Endothelial cell of umbilical vein (primary cell): Measurements from ENCODE around the gene CAMK2N2.

Experiments
- EZH2 ChIP-seq: IDR thresholded peaks from 2 replicates; pipeline ENCODE4 v1.6.1; 2012; ENCODE audit warnings: borderline replicate concordance, low read depth, mild to moderate bottlenecking, moderate library complexity, low read length, inconsistent platforms; ENCODE audit not compliant: severe bottlenecking
- FOS ChIP-seq: IDR thresholded peaks from 2 replicates; pipeline ENCODE4 v1.6.1; 2011; ENCODE audit warnings: mild to moderate bottlenecking, low read length, moderate library complexity, borderline replicate concordance; ENCODE audit not compliant: insufficient read depth
- MYC ChIP-seq: IDR thresholded peaks from one replicate; pipeline ENCODE4 v1.6.1; 2011; ENCODE audit warnings: mild to moderate bottlenecking, low read depth, low read length
- POLR2A ChIP-seq: IDR thresholded peaks from 2 replicates; pipeline ENCODE4 v1.6.1; 2012; ENCODE audit warnings: low read depth, mild to moderate bottlenecking, control low read depth, low read length
- POLR2AphosphoS5 ChIP-seq: IDR thresholded peaks from 2 replicates; pipeline ENCODE4 v1.6.1; 2012; ENCODE audit warnings: low read depth, mild to moderate bottlenecking, control low read depth, low read length, moderate library complexity; ENCODE audit not compliant: insufficient read depth
- TF ChIP-seq, protein P1 (sequence below), 2 donors: IDR thresholded peaks; 1 replicate in 1 of 2; 2 replicates in 1 of 2; pipeline ENCODE4 v1.5.1; 2011; ENCODE audit warnings: low read length in 2 of 2, mild to moderate bottlenecking in 2 of 2, moderate library complexity in 2 of 2, control low read depth in 1 of 2, inconsistent platforms in 1 of 2, low read depth in 1 of 2; ENCODE audit not compliant: insufficient read depth in 1 of 2; ENCODE audit errors: extremely low read depth in 1 of 2
- TF ChIP-seq, protein P2 (sequence below): IDR thresholded peaks from 2 replicates; pipeline ENCODE4 v1.6.1; 2011; ENCODE audit not compliant: insufficient read depth, insufficient read length

DNA sequence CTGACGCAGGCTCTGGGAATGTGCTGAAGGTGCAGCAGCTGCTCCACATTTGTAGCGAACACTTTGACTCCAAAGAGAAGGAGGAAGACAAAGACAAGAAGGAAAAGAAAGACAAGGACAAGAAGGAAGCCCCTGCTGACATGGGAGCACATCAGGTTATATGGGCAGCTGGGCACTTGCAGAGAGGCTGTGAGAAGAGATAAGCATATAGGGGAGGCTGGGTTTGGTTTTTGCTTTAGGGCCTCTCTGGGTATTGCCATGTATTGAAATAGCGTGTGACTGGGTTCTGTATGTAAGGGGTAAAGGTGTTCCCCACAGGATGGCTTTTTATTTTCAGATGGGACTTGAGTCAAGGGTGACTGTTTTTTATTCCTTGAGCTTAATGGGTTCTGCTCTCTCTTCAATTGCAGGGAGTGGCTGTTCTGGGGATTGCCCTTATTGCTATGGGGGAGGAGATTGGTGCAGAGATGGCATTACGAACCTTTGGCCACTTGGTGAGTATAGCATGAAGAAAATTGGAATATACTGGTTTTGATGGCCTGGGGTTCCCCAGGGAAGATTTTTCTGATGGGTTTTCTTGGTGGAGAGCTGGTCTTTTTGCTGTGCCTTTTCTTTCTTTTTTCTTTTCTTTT, 45.1 kb upstream of the CAMK2N2 start:
- no peak for TF ChIP-seq EZH2
- TF ChIP-seq POLR2A: no peak
- TF ChIP-seq, protein P1, sequence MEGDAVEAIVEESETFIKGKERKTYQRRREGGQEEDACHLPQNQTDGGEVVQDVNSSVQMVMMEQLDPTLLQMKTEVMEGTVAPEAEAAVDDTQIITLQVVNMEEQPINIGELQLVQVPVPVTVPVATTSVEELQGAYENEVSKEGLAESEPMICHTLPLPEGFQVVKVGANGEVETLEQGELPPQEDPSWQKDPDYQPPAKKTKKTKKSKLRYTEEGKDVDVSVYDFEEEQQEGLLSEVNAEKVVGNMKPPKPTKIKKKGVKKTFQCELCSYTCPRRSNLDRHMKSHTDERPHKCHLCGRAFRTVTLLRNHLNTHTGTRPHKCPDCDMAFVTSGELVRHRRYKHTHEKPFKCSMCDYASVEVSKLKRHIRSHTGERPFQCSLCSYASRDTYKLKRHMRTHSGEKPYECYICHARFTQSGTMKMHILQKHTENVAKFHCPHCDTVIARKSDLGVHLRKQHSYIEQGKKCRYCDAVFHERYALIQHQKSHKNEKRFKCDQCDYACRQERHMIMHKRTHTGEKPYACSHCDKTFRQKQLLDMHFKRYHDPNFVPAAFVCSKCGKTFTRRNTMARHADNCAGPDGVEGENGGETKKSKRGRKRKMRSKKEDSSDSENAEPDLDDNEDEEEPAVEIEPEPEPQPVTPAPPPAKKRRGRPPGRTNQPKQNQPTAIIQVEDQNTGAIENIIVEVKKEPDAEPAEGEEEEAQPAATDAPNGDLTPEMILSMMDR (IDR thresholded peaks at IDR 0.05; ENCODE audit: extremely low read depth in 1 of 2, insufficient read depth in 1 of 2, low read depth in 1 of 2, low read length in 2 of 2): no peak
- no peak for TF ChIP-seq POLR2AphosphoS5
- TF ChIP-seq, protein P2, sequence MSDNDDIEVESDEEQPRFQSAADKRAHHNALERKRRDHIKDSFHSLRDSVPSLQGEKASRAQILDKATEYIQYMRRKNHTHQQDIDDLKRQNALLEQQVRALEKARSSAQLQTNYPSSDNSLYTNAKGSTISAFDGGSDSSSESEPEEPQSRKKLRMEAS: no peak
- no peak for TF ChIP-seq FOS
- TF ChIP-seq MYC: no peak
